ENCODE results near the gene SOX6.

GRCh38 chr11:16341853-16342252, 14.5 kb downstream of the SOX6 start:
- TF ChIP-seq POLR2A (IDR thresholded peaks at IDR 0.05; ENCODE audit: low read depth, low read length) (no peak), TAF1 (IDR thresholded peaks at IDR 0.05; ENCODE audit: low read depth, low read length) (no peak), POLR2AphosphoS5 (IDR thresholded peaks at IDR 0.05; ENCODE audit: low read depth, low read length) (no peak), POU2F2 (IDR thresholded peaks at IDR 0.05; ENCODE audit: low read depth, low read length) (no peak), PAX5 (IDR thresholded peaks at IDR 0.05; ENCODE audit: insufficient read depth, low read length, severe bottlenecking) (no peak)

Data from GM12891 (cell line).